Measurements from ENCODE around the gene KLF1. TPM values are rescaled to one million over a fixed set of nuclear protein-coding genes. Genes with fewer than 3 reads are reported as not detected.
A peak's percentile ranks its signal among the peaks of the same experiment; 100 is the strongest.

KLF1 gene
- total and polyA plus RNA-seq, 10 of the 15 experiments (the other 5 are each of a cell fraction or from before 2014, with no cell fraction given), result 0.04 to 0.38 (median 0.08) TPM; not detected in 3

DNA sequence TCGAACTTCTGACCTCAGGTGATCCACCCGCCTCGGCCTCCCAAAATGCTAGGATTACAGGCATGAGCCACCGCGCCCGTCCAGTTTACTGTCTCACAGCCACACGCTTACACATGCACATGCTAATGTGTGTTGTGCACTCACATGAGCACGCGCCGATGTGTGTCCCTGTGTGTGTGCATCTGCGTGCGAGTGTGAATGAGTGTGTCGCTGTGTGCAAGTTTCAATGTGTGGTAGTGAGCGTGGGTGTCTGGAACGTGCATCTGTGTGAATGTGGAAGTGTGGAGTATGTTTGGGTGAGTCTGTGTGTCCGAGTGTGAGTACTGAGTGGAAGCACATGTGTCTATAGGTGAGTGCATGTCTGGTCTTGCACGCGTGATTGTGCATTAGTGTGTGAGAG is 44.5 kb downstream of the KLF1 start:
- ChIA-PET RAD21 (ENCODE audit: unreplicated experiment) (no interaction called here), CTCF (interaction anchor here (10.1 kb wide), 1 partner anchor 82 kb away, joined by 235 read pairs; no protein-coding TSS in a partner anchor), POLR2A (no interaction called here), SMC1A (ENCODE audit: uncharacterized antibody, unreplicated experiment) (no interaction called here)
- TF ChIP-seq SPI1 (IDR thresholded peaks at IDR 0.05; ENCODE audit: borderline replicate concordance, insufficient read depth, low read depth, low read length), result no peak
- TF ChIP-seq, protein P1, sequence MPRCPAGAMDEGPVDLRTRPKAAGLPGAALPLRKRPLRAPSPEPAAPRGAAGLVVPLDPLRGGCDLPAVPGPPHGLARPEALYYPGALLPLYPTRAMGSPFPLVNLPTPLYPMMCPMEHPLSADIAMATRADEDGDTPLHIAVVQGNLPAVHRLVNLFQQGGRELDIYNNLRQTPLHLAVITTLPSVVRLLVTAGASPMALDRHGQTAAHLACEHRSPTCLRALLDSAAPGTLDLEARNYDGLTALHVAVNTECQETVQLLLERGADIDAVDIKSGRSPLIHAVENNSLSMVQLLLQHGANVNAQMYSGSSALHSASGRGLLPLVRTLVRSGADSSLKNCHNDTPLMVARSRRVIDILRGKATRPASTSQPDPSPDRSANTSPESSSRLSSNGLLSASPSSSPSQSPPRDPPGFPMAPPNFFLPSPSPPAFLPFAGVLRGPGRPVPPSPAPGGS (IDR thresholded peaks at IDR 0.05; ENCODE audit: borderline replicate concordance, insufficient read depth, low read depth, low read length, poor library complexity, severe bottlenecking), result peak; percentile 92
- TF ChIP-seq TCF3 (IDR thresholded peaks at IDR 0.05; ENCODE audit: borderline replicate concordance, insufficient read depth, low read depth, low read length), result peak; percentile 73; the same call in 1 of the 2 replicates
- ATAC-seq (no peak), DNase-seq (ENCODE audit: low read depth, low spot score) (no peak), FAIRE-seq (no peak)
- 79% methylated on average over 18 of the region's 18 CpGs for WGBS (ENCODE audit: insufficient coverage, insufficient replicate concordance, low lambda C conversion rate, missing lambda C conversion rate)
- Histone ChIP-seq H2AFZ (ENCODE audit: control insufficient read depth, low read depth, low read length) (no peak overlapping the region), H3K9me3 (replicated peaks; ENCODE audit: control insufficient read depth, insufficient read depth, low read length) (no peaks in the 10 kb centered on the region; the same call in 2 of the 3 replicates), H3K79me2 (ENCODE audit: control insufficient read depth, insufficient read depth, low read length) (no peaks in the 10 kb centered on the region), H3K36me3 (ENCODE audit: control insufficient read depth in 2 of 2, insufficient read depth in 2 of 2, low read length in 1 of 2) (no peaks in the 10 kb centered on the region), H3K4me1 (ENCODE audit: control insufficient read depth, insufficient read depth, low read length) (peaks cover 3% of the 10 kb centered on the region), H3K27ac (ENCODE audit: control insufficient read depth, insufficient read depth) (no peak overlapping the region), H3K27me3 (replicated peaks in 1 of 2; ENCODE audit: control insufficient read depth in 2 of 2, insufficient read depth in 2 of 2, low read length in 1 of 2) (peaks cover 0 to 17% of the 10 kb centered on the region in 2 experiments), H3K4me2 (ENCODE audit: control insufficient read depth, insufficient read depth) (no peak overlapping the region), H4K20me1 (ENCODE audit: control insufficient read depth, insufficient read depth) (no peaks in the 10 kb centered on the region), H3K9ac (ENCODE audit: control insufficient read depth, insufficient read depth, low read length) (no peak overlapping the region), H3K4me3 (no peak overlapping the region)
- in situ Hi-C loops (cut with MboI), result no loop called here
- intact Hi-C loops (cut with micrococcal nuclease; ENCODE audit: unreplicated experiment), result no loop called here
- BruUV-seq (replicated peaks), result no TSS peak

DNA sequence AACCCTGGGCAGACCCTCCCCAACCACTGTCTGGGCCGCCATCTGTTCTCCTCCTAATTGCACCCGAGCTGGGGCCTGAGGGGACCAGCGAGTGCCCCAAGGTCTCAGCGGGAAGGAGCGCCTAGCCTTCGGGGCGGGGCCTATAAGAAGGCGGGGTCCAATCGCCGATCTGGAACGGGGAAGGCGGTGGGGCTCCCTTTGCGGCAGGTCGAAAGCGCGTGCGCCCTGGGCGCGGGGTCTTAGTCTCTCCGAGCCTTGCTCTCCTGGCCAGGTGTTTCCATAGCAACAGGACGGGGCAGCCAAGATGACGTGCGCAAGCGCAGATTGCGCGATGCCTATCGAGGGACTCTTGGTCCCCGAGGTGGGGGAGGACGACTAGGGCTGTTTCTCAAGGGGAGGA is 45.9 kb downstream of the KLF1 start:
- peak; percentile 20 for ATAC-seq
- FAIRE-seq, result no peak
- SMC1A ChIA-PET (ENCODE audit: uncharacterized antibody, unreplicated experiment), result interaction anchor here (0.8 kb wide), 1 partner anchor 75 kb away, joined by 4 read pairs; no protein-coding TSS in a partner anchor
- Histone ChIP-seq H3K4me3 (peak overlapping the region; percentile 51; the same call in 1 of the 2 replicates), H3K27me3 (replicated peaks in 1 of 2; ENCODE audit: control insufficient read depth in 2 of 2, insufficient read depth in 2 of 2, low read length in 1 of 2) (peaks cover 0 to 20% of the 10 kb centered on the region in 2 experiments), H3K79me2 (ENCODE audit: control insufficient read depth, insufficient read depth, low read length) (no peaks in the 10 kb centered on the region), H3K4me1 (ENCODE audit: control insufficient read depth, insufficient read depth, low read length) (peaks cover 5% of the 10 kb centered on the region; the same call in 1 of the 2 replicates), H3K36me3 (ENCODE audit: control insufficient read depth in 2 of 2, insufficient read depth in 2 of 2, low read length in 1 of 2) (no peaks in the 10 kb centered on the region), H3K27ac (ENCODE audit: control insufficient read depth, insufficient read depth) (no peak overlapping the region), H3K9ac (ENCODE audit: control insufficient read depth, insufficient read depth, low read length) (no peak overlapping the region; the same call in 1 of the 2 replicates), H3K9me3 (replicated peaks; ENCODE audit: control insufficient read depth, insufficient read depth, low read length) (no peaks in the 10 kb centered on the region; the same call in 1 of the 3 replicates), H3K4me2 (ENCODE audit: control insufficient read depth, insufficient read depth) (peak overlapping the region; percentile 15), H2AFZ (ENCODE audit: control insufficient read depth, low read depth, low read length) (peak overlapping the region; percentile 25; the same call in 1 of the 2 replicates), H4K20me1 (ENCODE audit: control insufficient read depth, insufficient read depth) (no peaks in the 10 kb centered on the region; the same call in 1 of the 2 replicates)
- RAD21 ChIA-PET (ENCODE audit: unreplicated experiment), result no interaction called here
- no TSS peak for BruUV-seq (replicated peaks)
- 40% methylated on average over 28 of the region's 29 CpGs for WGBS (ENCODE audit: insufficient coverage, insufficient replicate concordance, low lambda C conversion rate, missing lambda C conversion rate)
- CTCF ChIA-PET, result no interaction called here
- POLR2A ChIA-PET, result no interaction called here
- in situ Hi-C loops (cut with MboI) (no loop called here), intact Hi-C loops (cut with micrococcal nuclease; ENCODE audit: unreplicated experiment) (no loop called here)
- no peak for DNase-seq (ENCODE audit: low read depth, low spot score)
- TF ChIP-seq BMI1 (IDR thresholded peaks at IDR 0.05; ENCODE audit: borderline replicate concordance), result peak; percentile 87
- TF ChIP-seq HDGF (IDR thresholded peaks at IDR 0.05), result no peak
- TF ChIP-seq, protein P2, sequence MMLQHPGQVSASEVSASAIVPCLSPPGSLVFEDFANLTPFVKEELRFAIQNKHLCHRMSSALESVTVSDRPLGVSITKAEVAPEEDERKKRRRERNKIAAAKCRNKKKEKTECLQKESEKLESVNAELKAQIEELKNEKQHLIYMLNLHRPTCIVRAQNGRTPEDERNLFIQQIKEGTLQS (IDR thresholded peaks at IDR 0.05; ENCODE audit: borderline replicate concordance, extremely low read depth, low read depth, low read length), result no peak
- TF ChIP-seq, protein P3, sequence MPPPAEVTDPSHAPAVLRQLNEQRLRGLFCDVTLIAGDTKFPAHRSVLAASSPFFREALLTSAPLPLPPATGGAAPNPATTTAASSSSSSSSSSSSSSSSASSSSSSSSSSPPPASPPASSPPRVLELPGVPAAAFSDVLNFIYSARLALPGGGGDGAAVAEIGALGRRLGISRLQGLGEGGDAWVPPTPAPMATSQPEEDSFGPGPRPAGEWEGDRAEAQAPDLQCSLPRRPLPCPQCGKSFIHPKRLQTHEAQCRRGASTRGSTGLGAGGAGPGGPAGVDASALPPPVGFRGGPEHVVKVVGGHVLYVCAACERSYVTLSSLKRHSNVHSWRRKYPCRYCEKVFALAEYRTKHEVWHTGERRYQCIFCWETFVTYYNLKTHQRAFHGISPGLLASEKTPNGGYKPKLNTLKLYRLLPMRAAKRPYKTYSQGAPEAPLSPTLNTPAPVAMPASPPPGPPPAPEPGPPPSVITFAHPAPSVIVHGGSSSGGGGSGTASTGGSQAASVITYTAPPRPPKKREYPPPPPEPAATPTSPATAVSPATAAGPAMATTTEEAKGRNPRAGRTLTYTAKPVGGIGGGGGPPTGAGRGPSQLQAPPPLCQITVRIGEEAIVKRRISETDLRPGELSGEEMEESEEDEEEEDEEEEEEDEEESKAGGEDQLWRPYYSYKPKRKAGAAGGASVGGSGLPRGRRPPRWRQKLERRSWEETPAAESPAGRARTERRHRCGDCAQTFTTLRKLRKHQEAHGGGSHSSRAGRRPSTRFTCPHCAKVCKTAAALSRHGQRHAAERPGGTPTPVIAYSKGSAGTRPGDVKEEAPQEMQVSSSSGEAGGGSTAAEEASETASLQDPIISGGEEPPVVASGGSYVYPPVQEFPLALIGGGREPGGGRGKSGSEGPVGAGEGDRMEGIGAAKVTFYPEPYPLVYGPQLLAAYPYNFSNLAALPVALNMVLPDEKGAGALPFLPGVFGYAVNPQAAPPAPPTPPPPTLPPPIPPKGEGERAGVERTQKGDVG (CRISPR knock-in tag; IDR thresholded peaks at IDR 0.05), result no peak
- no peak for TF ChIP-seq PAX5 (IDR thresholded peaks at IDR 0.05; ENCODE audit: borderline replicate concordance, low read depth, low read length)
- TF ChIP-seq TARDBP (IDR thresholded peaks at IDR 0.05; ENCODE audit: borderline replicate concordance), result no peak
